C4-2B (cell line): Measurements from ENCODE around the gene TMEM223.

Experiments used
- CTCF ChIP-seq: fragments of 450-650 bp; conservative IDR thresholded peaks from 2 replicates; pipeline ENCODE4 v1.5.1; 2017; ENCODE audit warnings: mild to moderate bottlenecking
- ZFX ChIP-seq: fragments of 450-650 bp; IDR thresholded peaks from 2 replicates; pipeline ENCODE4 v1.6.1; 2017

GRCh38 chr11:62817129-62817528, 25.3 kb upstream of the TMEM223 start:
- TF ChIP-seq CTCF, result no peak
- TF ChIP-seq ZFX, result no peak
